ENCODE measurements around the gene ARMC3. TPM values are rescaled to one million over a fixed set of nuclear protein-coding genes. Genes with fewer than 3 reads are reported as not detected.

ARMC3 gene
- total and polyA plus RNA-seq, 7 donors, result not detected

- Histone ChIP-seq H3K27ac (peak overlapping the region in 3 of 4 donors; percentile 17 to 67 (median 64)), H3K36me3 (no peaks in the 10 kb centered on the region), H3K4me3 (no peak overlapping the region), H3K9me3 (no peaks in the 10 kb centered on the region), H3K4me1 (peaks cover 0 to 17% (median 11%) of the 10 kb centered on the region in 4 donors), H3K27me3 (no peaks in the 10 kb centered on the region)
- no peak for DNase-seq
- no peak for TF ChIP-seq POLR2AphosphoS5 (IDR thresholded peaks at IDR 0.05)
- TF ChIP-seq, protein P1, sequence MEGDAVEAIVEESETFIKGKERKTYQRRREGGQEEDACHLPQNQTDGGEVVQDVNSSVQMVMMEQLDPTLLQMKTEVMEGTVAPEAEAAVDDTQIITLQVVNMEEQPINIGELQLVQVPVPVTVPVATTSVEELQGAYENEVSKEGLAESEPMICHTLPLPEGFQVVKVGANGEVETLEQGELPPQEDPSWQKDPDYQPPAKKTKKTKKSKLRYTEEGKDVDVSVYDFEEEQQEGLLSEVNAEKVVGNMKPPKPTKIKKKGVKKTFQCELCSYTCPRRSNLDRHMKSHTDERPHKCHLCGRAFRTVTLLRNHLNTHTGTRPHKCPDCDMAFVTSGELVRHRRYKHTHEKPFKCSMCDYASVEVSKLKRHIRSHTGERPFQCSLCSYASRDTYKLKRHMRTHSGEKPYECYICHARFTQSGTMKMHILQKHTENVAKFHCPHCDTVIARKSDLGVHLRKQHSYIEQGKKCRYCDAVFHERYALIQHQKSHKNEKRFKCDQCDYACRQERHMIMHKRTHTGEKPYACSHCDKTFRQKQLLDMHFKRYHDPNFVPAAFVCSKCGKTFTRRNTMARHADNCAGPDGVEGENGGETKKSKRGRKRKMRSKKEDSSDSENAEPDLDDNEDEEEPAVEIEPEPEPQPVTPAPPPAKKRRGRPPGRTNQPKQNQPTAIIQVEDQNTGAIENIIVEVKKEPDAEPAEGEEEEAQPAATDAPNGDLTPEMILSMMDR (IDR thresholded peaks at IDR 0.05), result no peak
- no peak for TF ChIP-seq EP300 (IDR thresholded peaks at IDR 0.05)
- no peak for TF ChIP-seq POLR2A (IDR thresholded peaks at IDR 0.05)
- WGBS, 2 donors, result 52 to 84% methylated on average over 4 of the region's 4 CpGs
- intact Hi-C loops (cut with DNase I), result no loop called here
Observed at GRCh38 chr10:23081891-23082290, 154.0 kb downstream of the ARMC3 start.

Small RNA genes lying within 50 kb of the gene (small RNA-seq; reads per million reads assigned to genes)
- 0 to 0.15 (median 0) reads per million in 3 donors for gene RNA5SP304

Other genes starting within 250 kb of the ARMC3 start
- gene PIP4K2A, start 213.5 kb upstream of the ARMC3 start, total RNA-seq, result 10 to 100 TPM; 16.6 to 23.2 (median 20.4) TPM
- 10 to 100 TPM in 1 of 3 donors, 1 to 10 TPM in 2; 7.2 to 17.8 (median 7.2) TPM for gene PIP4K2A, start 213.5 kb upstream of the ARMC3 start, polyA plus RNA-seq
- gene MSRB2, start 167.5 kb downstream of the ARMC3 start, total RNA-seq, result 10 to 100 TPM; 32.7 to 56.3 (median 47.0) TPM
- 10 to 100 TPM; 16.6 to 22.4 (median 17.4) TPM for gene MSRB2, start 167.5 kb downstream of the ARMC3 start, polyA plus RNA-seq